ENCODE results near the gene CACNA1G.

DNA sequence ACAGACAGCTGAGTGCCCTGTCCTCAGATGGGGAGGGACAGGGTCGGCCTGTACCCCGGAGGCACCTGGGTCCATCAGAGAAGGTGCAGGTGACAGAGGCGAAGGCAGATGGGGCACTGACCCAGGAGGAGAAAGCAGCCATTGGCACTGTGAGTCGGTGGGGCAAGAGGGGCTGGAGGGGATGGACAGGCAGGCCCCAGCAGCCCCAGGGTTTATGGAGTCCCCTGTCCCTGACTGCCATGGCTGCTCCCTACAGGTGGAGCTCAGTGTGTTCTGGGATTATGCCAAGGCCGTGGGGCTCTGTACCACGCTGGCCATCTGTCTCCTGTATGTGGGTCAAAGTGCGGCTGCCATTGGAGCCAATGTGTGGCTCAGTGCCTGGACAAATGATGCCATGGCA lies 115.1 kb downstream of the CACNA1G start:
- TF ChIP-seq, protein P1, sequence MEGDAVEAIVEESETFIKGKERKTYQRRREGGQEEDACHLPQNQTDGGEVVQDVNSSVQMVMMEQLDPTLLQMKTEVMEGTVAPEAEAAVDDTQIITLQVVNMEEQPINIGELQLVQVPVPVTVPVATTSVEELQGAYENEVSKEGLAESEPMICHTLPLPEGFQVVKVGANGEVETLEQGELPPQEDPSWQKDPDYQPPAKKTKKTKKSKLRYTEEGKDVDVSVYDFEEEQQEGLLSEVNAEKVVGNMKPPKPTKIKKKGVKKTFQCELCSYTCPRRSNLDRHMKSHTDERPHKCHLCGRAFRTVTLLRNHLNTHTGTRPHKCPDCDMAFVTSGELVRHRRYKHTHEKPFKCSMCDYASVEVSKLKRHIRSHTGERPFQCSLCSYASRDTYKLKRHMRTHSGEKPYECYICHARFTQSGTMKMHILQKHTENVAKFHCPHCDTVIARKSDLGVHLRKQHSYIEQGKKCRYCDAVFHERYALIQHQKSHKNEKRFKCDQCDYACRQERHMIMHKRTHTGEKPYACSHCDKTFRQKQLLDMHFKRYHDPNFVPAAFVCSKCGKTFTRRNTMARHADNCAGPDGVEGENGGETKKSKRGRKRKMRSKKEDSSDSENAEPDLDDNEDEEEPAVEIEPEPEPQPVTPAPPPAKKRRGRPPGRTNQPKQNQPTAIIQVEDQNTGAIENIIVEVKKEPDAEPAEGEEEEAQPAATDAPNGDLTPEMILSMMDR (IDR thresholded peaks at IDR 0.05) = no peak
- TF ChIP-seq POLR2A (IDR thresholded peaks at IDR 0.05) = no peak

All from esophagus squamous epithelium (tissue), 4 donors.